Heart right ventricle (tissue), 16 donors: ENCODE results near the gene CDK11B. TPM values are rescaled to one million over a fixed set of nuclear protein-coding genes. Genes with fewer than 3 reads are reported as not detected.
A peak's percentile ranks its signal among the peaks of the same experiment; 100 is the strongest.
"Not testable (repeated sequence)": the region's sequence is repeated elsewhere in the genome, so short reads cannot be mapped to it uniquely, and the experiment has no call there.

ENCODE experiments used
- ATAC-seq, 8 donors: fragments of 200-7000 bp; cut with Tn5 transposase; one replicate each; pipeline ENCODE4 v1.9.1; 2020; ENCODE audit warnings: mild to moderate bottlenecking in 8 of 8, moderate library complexity in 8 of 8, moderate number of reproducible peaks in 1 of 8
- DNase-seq, 2 donors: peaks; one replicate each; pipeline ENCODE4 v3.0.0-alpha.2; 2020
- H3K27ac ChIP-seq, 10 donors: fragments of 200-600 bp; sonication (generic) in 2 of 10; one replicate each; pipeline versions ENCODE4 v1.5.0 to v1.8.0; 2020 to 2022; ENCODE audit warnings: mild to moderate bottlenecking in 3 of 10
- H3K27me3 ChIP-seq, 7 donors: fragments of 200-600 bp; one replicate each; pipeline ENCODE4 v1.8.0; 2021 to 2022; ENCODE audit warnings: mild to moderate bottlenecking in 2 of 7
- H3K36me3 ChIP-seq, 9 donors: fragments of 200-600 bp; sonication (generic) in 1 of 9; one replicate each; pipeline versions ENCODE4 v1.5.0 to v1.8.0; 2020 to 2022; ENCODE audit warnings: mild to moderate bottlenecking in 2 of 9
- H3K4me1 ChIP-seq, 9 donors: fragments of 200-600 bp; sonication (generic) in 1 of 9; one replicate each; pipeline versions ENCODE4 v1.5.0 to v1.8.0; 2020 to 2022; ENCODE audit warnings: mild to moderate bottlenecking in 4 of 9
- H3K4me3 ChIP-seq, 10 donors: fragments of 200-600 bp; sonication (generic) in 2 of 10; one replicate each; pipeline versions ENCODE4 v1.5.0 to v1.8.0; 2020 to 2022; ENCODE audit warnings: mild to moderate bottlenecking in 7 of 10, moderate library complexity in 2 of 10
- H3K9me3 ChIP-seq, 11 donors: fragments of 200-600 bp in 10 of 11; sonication (generic) in 2 of 11; one replicate each; pipeline versions ENCODE4 v1.5.0 to v1.8.0; 2013 to 2022; ENCODE audit warnings: mild to moderate bottlenecking in 2 of 11, control low read depth in 1 of 11, moderate library complexity in 1 of 11
- CTCF ChIP-seq, 9 donors: fragments of 200-600 bp; sonication (generic) in 2 of 9; IDR thresholded peaks; one replicate each; pipeline versions ENCODE4 v1.5.0 to v1.8.0; 2021 to 2022; ENCODE audit warnings: antibody characterized with exemption in 9 of 9, mild to moderate bottlenecking in 5 of 9, moderate library complexity in 1 of 9
- WGBS, 2 donors: extraction: QIAGEN DNeasy Blood & Tissue Kit; methylation state at CpG; one replicate each; pipeline ENCODE4 v1.1.7; 2013; ENCODE audit warnings: inconsistent platforms in 1 of 2; 5-methylcytosine and 5-hydroxymethylcytosine counted together
- intact Hi-C, 10 donors: fragments of 100-400 bp; cut with DNase I; formaldehyde crosslinking; loops; one replicate each; pipeline versions ENCODE4 v1.11.1 to v1.14.2; 2022
- polyA plus RNA-seq, 2 donors: library from polyadenylated mRNA; stranded (reverse); fragments of 200-250 nt; gene quantifications; one replicate each; pipeline ENCODE4 v1.2.3, GENCODE V29; 2013
- total RNA-seq, 10 donors: library from RNA; stranded (reverse); fragmentation: NEBNext Ultra II Directional in 3 of 10; extraction: Animal tissue kit (Norgen Biotek cat#: 25700) in 3 of 10; gene quantifications; one replicate each; pipeline versions ENCODE4 v1.2.1 to v1.2.4, GENCODE V29; 2021 to 2023
- donor health status: Arrhythmogenic right ventricular cardiomyopathy.
- donor health status: ischemic (EF 13 %, LVEDD 7.1; RV severe dilation, severe dysfunction).
- donor health status: healthy with polysubstance abuse.
- donor health status: DM: no; HTN: yes; CAD: no.
- donor health status: DM: no; HTN: no; CAD: no.
- donor health status: ischemic (EF 25% LVEDD 6.9; RV normal size, moderate dysfunction).
- donor health status: ischemic (EF 25% LVEDD 5.7; RV mildly dilated, moderate dysfunction).
- donor health status: healthy.
- donor health status: DM: yes; HTN: yes; CAD: no.
- donor health status: Ischemic cardiomyopathy.
- donor health status: ischemic (EF 35%, LVEDD 5.7; RV mildly dilated, moderate dysfunction).
- donor health status: nonischemic (EF 11% LVEDD 7.7; RV severe dilation, severe dysfunction).
- donor health status: DM: yes; HTN: yes; CAD: no.
- donor health status: PGD.
- donor health status: ischemic (EF 29% LVEDD 5.4; RV normal size, mild dysfunction).
- donor health status: nonischemic (EF 23%, LVEDD 6.1; RV moderate dilation, normal function).

The CDK11B gene
- total and polyA plus RNA-seq, 12 donors: 20.9 to 34.1 (median 24.2) TPM

- H3K4me3 ChIP-seq, H3K27me3 ChIP-seq, DNase-seq, H3K9me3 ChIP-seq, H3K27ac ChIP-seq, H3K4me1 ChIP-seq, intact Hi-C loops: not testable (repeated sequence)
- WGBS, 2 donors: no CpG with 5 or more reads among the region's 45 CpGs
- H3K36me3 ChIP-seq: peaks cover 0 to 14% (median 12%) of the 10 kb centered on the region in 9 donors
- peak in 5 of 8 donors; percentile 3 to 43 (median 13) for ATAC-seq
Measured at GRCh38 chr1:1700067-1700466, 41.3 kb upstream of the CDK11B start.

- H3K27ac ChIP-seq, DNase-seq, H3K9me3 ChIP-seq, intact Hi-C loops, H3K27me3 ChIP-seq, ATAC-seq, H3K36me3 ChIP-seq, H3K4me3 ChIP-seq, H3K4me1 ChIP-seq: not testable (repeated sequence)
- 89 to 92% methylated on average over 4 to 12 of the region's 19 CpGs for WGBS, 2 donors
Measured at GRCh38 chr1:1699061-1699460, 40.3 kb upstream of the CDK11B start.

- H3K4me3 ChIP-seq, H3K27ac ChIP-seq, DNase-seq, H3K9me3 ChIP-seq, H3K36me3 ChIP-seq, H3K27me3 ChIP-seq, ATAC-seq, intact Hi-C loops: not testable (repeated sequence)
- 79 to 82% methylated on average over 18 to 20 of the region's 26 CpGs for WGBS, 2 donors
- peaks cover 0 to 11% (median 0%) of the 10 kb centered on the region in 9 donors for H3K4me1 ChIP-seq
Measured at GRCh38 chr1:1697358-1698183, 38.8 kb upstream of the CDK11B start.

GRCh38 chr1:1696431-1697357 is 37.9 kb upstream of the CDK11B start:
- H3K9me3 ChIP-seq, ATAC-seq, H3K27me3 ChIP-seq, intact Hi-C loops, H3K4me3 ChIP-seq, H3K36me3 ChIP-seq, H3K27ac ChIP-seq, DNase-seq: not testable (repeated sequence)
- WGBS, 2 donors: 89 to 91% methylated on average over 13 to 19 of the region's 23 CpGs
- peaks cover 0 to 11% (median 0%) of the 10 kb centered on the region in 9 donors for H3K4me1 ChIP-seq

GRCh38 chr1:1692714-1693647 is 34.2 kb upstream of the CDK11B start, which contains the start of gene SLC35E2B:
Gene SLC35E2B (minus strand): TSS chr1:1692795. CDS start chr1:1676699, 16,096 bp downstream.
- ATAC-seq (peak; percentile 90 to 96 (median 94)), DNase-seq (peak; percentile 94 to 96)
- Histone ChIP-seq H3K36me3 (peaks cover 0 to 18% (median 0%) of the 10 kb centered on the region in 9 donors), H3K27ac (peak within 1 kb of the TSS; percentile 87 to 99 (median 96)), H3K4me3 (peak within 1 kb of the TSS; percentile 32 to 82 (median 66)), H3K4me1 (peaks cover 0 to 24% (median 0%) of the 10 kb centered on the region in 9 donors)
- TF ChIP-seq CTCF (IDR thresholded peaks at IDR 0.05): peak in 2 of 9 donors; percentile 13 to 23
- H3K9me3 ChIP-seq, intact Hi-C loops, H3K27me3 ChIP-seq: not testable (repeated sequence)
- 0% methylated on average over 11 to 32 of the region's 98 CpGs for WGBS, 2 donors

GRCh38 chr1:1692324-1692713 is 33.5 kb upstream of the CDK11B start:
- peak; percentile 65 to 87 for DNase-seq
- ATAC-seq: peak; percentile 70 to 87 (median 74)
- intact Hi-C loops, H3K9me3 ChIP-seq, H3K27me3 ChIP-seq: not testable (repeated sequence)
- H3K36me3 ChIP-seq: peaks cover 0 to 23% (median 0%) of the 10 kb centered on the region in 9 donors
- peak overlapping the region; percentile 32 to 82 (median 66) for H3K4me3 ChIP-seq
- 0 to 1% methylated on average over 26 to 32 of the region's 45 CpGs for WGBS, 2 donors
- H3K27ac ChIP-seq: peak overlapping the region; percentile 87 to 99 (median 96)
- H3K4me1 ChIP-seq: peaks cover 0 to 26% (median 0%) of the 10 kb centered on the region in 9 donors

GRCh38 chr1:1691443-1691842 is 32.6 kb upstream of the CDK11B start:
- H3K36me3 ChIP-seq: peaks cover 0 to 28% (median 0%) of the 10 kb centered on the region in 9 donors
- H3K27me3 ChIP-seq, ATAC-seq, H3K27ac ChIP-seq, DNase-seq, H3K9me3 ChIP-seq, intact Hi-C loops: not testable (repeated sequence)
- peak overlapping the region in 4 of 10 donors; percentile 26 to 40 (median 38) for H3K4me3 ChIP-seq
- WGBS, 2 donors: 4 to 10% methylated on average over 3 of the region's 16 CpGs
- peaks cover 0 to 33% (median 3%) of the 10 kb centered on the region in 9 donors for H3K4me1 ChIP-seq

GRCh38 chr1:1689526-1689925 is 30.7 kb upstream of the CDK11B start:
- H3K27me3 ChIP-seq, H3K27ac ChIP-seq, ATAC-seq, H3K4me3 ChIP-seq, intact Hi-C loops, H3K9me3 ChIP-seq, DNase-seq: not testable (repeated sequence)
- 92 to 93% methylated on average over 5 to 7 of the region's 7 CpGs for WGBS, 2 donors
- peaks cover 0 to 39% (median 0%) of the 10 kb centered on the region in 9 donors for H3K36me3 ChIP-seq
- peaks cover 0 to 46% (median 3%) of the 10 kb centered on the region in 9 donors for H3K4me1 ChIP-seq
